ENCODE measurements around the gene EIF4H.
A peak's percentile ranks its signal among the peaks of the same experiment; 100 is the strongest.
"Not testable (repeated sequence)": the region's sequence is repeated elsewhere in the genome, so short reads cannot be mapped to it uniquely, and the experiment has no call there.

Gene EIF4H

GRCh38 chr7:74164985-74165456 lies 9.1 kb upstream of the EIF4H start:
- TF ChIP-seq CTCF (IDR thresholded peaks at IDR 0.05) = no peak
- no peaks in the 10 kb centered on the region for H3K9me3 ChIP-seq
- H3K4me3 ChIP-seq (ENCODE audit: low read depth in 1 of 2, low read length in 1 of 2) = no peak overlapping the region
- no peaks in the 10 kb centered on the region for H3K4me1 ChIP-seq (ENCODE audit: control insufficient read depth in 1 of 2, insufficient read depth in 1 of 2, low read depth in 1 of 2, low read length in 1 of 2)
- H3K27ac ChIP-seq = no peak overlapping the region
- H3K36me3 ChIP-seq = no peaks in the 10 kb centered on the region
- H3K27me3 ChIP-seq = no peaks in the 10 kb centered on the region

GRCh38 chr7:74165867-74166593 lies 8.1 kb upstream of the EIF4H start:
- no peaks in the 10 kb centered on the region for H3K36me3 ChIP-seq
- no peak for TF ChIP-seq CTCF (IDR thresholded peaks at IDR 0.05)

GRCh38 chr7:74167324-74167723 lies 6.8 kb upstream of the EIF4H start:
- not testable (repeated sequence) for H3K27me3 ChIP-seq; H3K4me1 ChIP-seq (ENCODE audit: control insufficient read depth in 1 of 2, insufficient read depth in 1 of 2, low read depth in 1 of 2, low read length in 1 of 2); H3K9me3 ChIP-seq; H3K27ac ChIP-seq; H3K36me3 ChIP-seq; H3K4me3 ChIP-seq (ENCODE audit: low read depth in 1 of 2, low read length in 1 of 2)

More at GRCh38 chr7:74165867-74166593, 8.1 kb upstream of the EIF4H start:
- H3K27ac ChIP-seq = no peak overlapping the region
- no peaks in the 10 kb centered on the region for H3K4me1 ChIP-seq (ENCODE audit: control insufficient read depth in 1 of 2, insufficient read depth in 1 of 2, low read depth in 1 of 2, low read length in 1 of 2)
- H3K9me3 ChIP-seq = no peaks in the 10 kb centered on the region
- no peaks in the 10 kb centered on the region for H3K27me3 ChIP-seq
- no peak overlapping the region for H3K4me3 ChIP-seq (ENCODE audit: low read depth in 1 of 2, low read length in 1 of 2)

- Histone ChIP-seq H3K4me1 (ENCODE audit: control insufficient read depth in 1 of 2, insufficient read depth in 1 of 2, low read depth in 1 of 2, low read length in 1 of 2) (peaks cover 30 to 39% of the 10 kb centered on the region in 2 experiments), H3K27me3 (no peaks in the 10 kb centered on the region), H3K27ac (no peak overlapping the region), H3K9me3 (no peaks in the 10 kb centered on the region), H3K4me3 (ENCODE audit: low read depth in 1 of 2, low read length in 1 of 2) (peak overlapping the region in 1 of 2 experiments; percentile 87), H3K36me3 (peaks cover 12% of the 10 kb centered on the region)
- TF ChIP-seq CTCF (IDR thresholded peaks at IDR 0.05) = no peak
Observed at GRCh38 chr7:74173074-74173473, 1.1 kb upstream of the EIF4H start.

- Histone ChIP-seq H3K4me1 (ENCODE audit: control insufficient read depth in 1 of 2, insufficient read depth in 1 of 2, low read depth in 1 of 2, low read length in 1 of 2) (peaks cover 30 to 39% of the 10 kb centered on the region in 2 experiments), H3K27ac (peak overlapping the region; percentile 88), H3K36me3 (peaks cover 12% of the 10 kb centered on the region), H3K9me3 (no peaks in the 10 kb centered on the region), H3K4me3 (ENCODE audit: low read depth in 1 of 2, low read length in 1 of 2) (peak overlapping the region; percentile 87 to 94), H3K27me3 (no peaks in the 10 kb centered on the region)
- TF ChIP-seq CTCF (IDR thresholded peaks at IDR 0.05) = no peak
Observed at GRCh38 chr7:74173491-74173865, 678 bp upstream of the EIF4H start.

GRCh38 chr7:74174606-74175082 lies 488 bp downstream of the EIF4H start:
- H3K27me3 ChIP-seq = no peaks in the 10 kb centered on the region
- peaks cover 12% of the 10 kb centered on the region for H3K36me3 ChIP-seq
- no peak for TF ChIP-seq CTCF (IDR thresholded peaks at IDR 0.05)
- peaks cover 34 to 39% of the 10 kb centered on the region in 2 experiments for H3K4me1 ChIP-seq (ENCODE audit: control insufficient read depth in 1 of 2, insufficient read depth in 1 of 2, low read depth in 1 of 2, low read length in 1 of 2)
- H3K27ac ChIP-seq = peak overlapping the region; percentile 88
- H3K9me3 ChIP-seq = no peaks in the 10 kb centered on the region
- H3K4me3 ChIP-seq (ENCODE audit: low read depth in 1 of 2, low read length in 1 of 2) = peak overlapping the region; percentile 87 to 94

All from neutrophil (primary cell).